ENCODE results near the gene CIP2A.

Gene CIP2A

GRCh38 chr3:108511055-108511454 lies 78.2 kb downstream of the CIP2A start:
- DNase-seq: no peak

DNA sequence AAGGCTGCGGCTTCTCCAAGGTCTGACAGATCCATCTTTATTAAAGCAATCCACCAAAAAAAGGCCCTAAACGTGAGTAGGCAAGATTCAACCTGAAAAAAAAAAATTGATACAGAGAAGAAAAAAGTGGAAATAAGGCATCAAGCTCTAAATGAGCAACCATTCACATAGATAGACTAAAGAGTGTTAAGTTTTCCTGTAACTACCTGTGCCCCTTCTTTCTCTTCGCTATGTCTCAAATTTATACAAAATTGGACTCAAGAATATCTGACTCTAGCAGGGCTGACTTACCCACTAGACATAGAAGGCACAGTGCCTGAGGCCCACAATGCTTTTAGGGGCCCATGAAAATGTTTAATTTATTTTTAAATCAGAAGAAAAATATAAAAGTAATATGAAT lies 78.7 kb downstream of the CIP2A start, which contains the start of gene MYH15:
Gene MYH15, minus strand, starts transcription at position 101 of the 400 bp plus-strand sequence. Its CDS starts 66 bp downstream, at position 35.
- no peak for DNase-seq

GRCh38 chr3:108509871-108510270 lies 79.4 kb downstream of the CIP2A start:
- no peak for DNase-seq

GRCh38 chr3:108509263-108509662 lies 80.0 kb downstream of the CIP2A start:
- DNase-seq: no peak

- DNase-seq: no peak
Measured at GRCh38 chr3:108507902-108508301, 81.3 kb downstream of the CIP2A start.

GRCh38 chr3:108505811-108506210 lies 83.4 kb downstream of the CIP2A start:
- DNase-seq: no peak

DNA sequence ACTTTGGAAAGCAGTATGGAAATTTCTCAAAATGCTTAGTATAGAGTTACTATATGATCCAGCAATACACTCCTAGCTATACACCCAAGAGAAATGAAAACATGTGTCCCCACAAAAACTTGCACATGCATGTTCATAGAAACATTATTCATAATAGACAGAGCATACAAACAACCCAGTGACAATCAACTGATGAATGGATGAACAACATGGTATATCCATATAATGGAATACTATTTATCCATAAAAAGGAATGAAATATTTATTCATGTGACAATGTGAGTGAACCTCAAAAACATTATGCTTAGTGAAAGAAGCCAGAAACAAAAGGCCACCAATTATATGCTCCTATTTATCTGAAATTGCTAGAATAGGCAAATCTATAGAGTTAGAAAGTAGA lies 85.5 kb downstream of the CIP2A start:
- no peak for DNase-seq

GRCh38 chr3:108501535-108501934 lies 87.7 kb downstream of the CIP2A start:
- no peak for DNase-seq

DNA sequence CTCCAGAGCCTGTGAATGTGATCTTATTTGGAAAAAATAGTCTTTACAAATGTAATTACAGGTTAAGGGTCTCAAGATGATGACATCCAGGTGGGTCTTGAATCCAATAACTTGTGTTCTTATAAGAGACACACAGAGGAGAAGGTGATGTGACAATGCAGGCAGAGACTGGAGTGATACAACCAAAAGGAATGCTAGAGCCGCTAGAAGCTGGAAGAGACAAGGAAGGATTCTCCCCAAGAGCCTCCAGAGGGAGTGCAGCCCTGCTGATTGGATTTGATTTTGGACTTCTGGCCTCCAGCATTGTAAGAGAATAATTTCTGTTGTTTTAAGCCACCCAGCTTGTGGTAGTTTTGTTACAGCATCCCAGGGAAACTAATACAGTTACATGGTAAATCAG lies 88.5 kb downstream of the CIP2A start:
- no peak for DNase-seq

All from anterior cingulate cortex (tissue), 58 donors.